DOHH2 (cell line): ENCODE results near the gene PYGO2.

Experiments
- H3F3A ChIP-seq: fragments of 200-600 bp; sonication (generic), shearing (Covaris generic); 2 replicates; pipeline ENCODE4 v1.6.0; 2016; ENCODE audit warnings: antibody characterized with exemption, mild to moderate bottlenecking; ENCODE audit not compliant: control insufficient read depth, insufficient read depth
- H3K27ac ChIP-seq: fragments of 200-600 bp; sonication (generic); 2 replicates; pipeline ENCODE4 v1.5.1; 2014; ENCODE audit warnings: low read depth, mild to moderate bottlenecking, low read length, moderate library complexity
- H3K27me3 ChIP-seq: fragments of 200-600 bp; sonication (generic); 2 replicates; pipeline ENCODE4 v1.6.1; 2014; ENCODE audit warnings: mild to moderate bottlenecking, low read length, mixed read lengths; ENCODE audit not compliant: control insufficient read depth
- H3K36me3 ChIP-seq: fragments of 200-600 bp; sonication (generic); 2 replicates; pipeline ENCODE4 v1.6.1; 2014; ENCODE audit warnings: mild to moderate bottlenecking, low read length, moderate library complexity, mixed read lengths; ENCODE audit not compliant: control insufficient read depth
- H3K4me1 ChIP-seq: fragments of 200-600 bp; sonication (generic); 2 replicates; pipeline ENCODE4 v1.6.1; 2014; ENCODE audit warnings: mild to moderate bottlenecking, low read length, mixed read lengths; ENCODE audit not compliant: control insufficient read depth
- H3K4me2 ChIP-seq: fragments of 200-600 bp; sonication (generic); 2 replicates; pipeline ENCODE4 v1.6.0; 2014; ENCODE audit warnings: mild to moderate bottlenecking, low read length, moderate library complexity
- H3K4me3 ChIP-seq: fragments of 200-600 bp; sonication (generic); 2 replicates; pipeline ENCODE4 v1.5.1; 2014; ENCODE audit warnings: mild to moderate bottlenecking, low read length, mixed read lengths
- H3K79me2 ChIP-seq: fragments of 200-600 bp; sonication (generic); 2 replicates; pipeline ENCODE4 v1.6.1; 2014; ENCODE audit warnings: mild to moderate bottlenecking, low read length, mixed read lengths; ENCODE audit not compliant: control insufficient read depth
- H3K9me2 ChIP-seq: fragments of 200-600 bp; sonication (generic); replicated peaks from 2 replicates; pipeline ENCODE4 v1.6.1; 2014; ENCODE audit warnings: mild to moderate bottlenecking, low read length, mixed read lengths; ENCODE audit not compliant: control insufficient read depth
- H3K9me3 ChIP-seq: fragments of 200-600 bp; sonication (generic); 2 replicates; pipeline ENCODE4 v1.6.1; 2014; ENCODE audit warnings: antibody characterized with exemption, low read length, mixed read lengths; ENCODE audit not compliant: control insufficient read depth, insufficient read depth
- H4K20me1 ChIP-seq: fragments of 200-600 bp; sonication (generic); 2 replicates; pipeline ENCODE4 v1.6.0; 2014; ENCODE audit warnings: low read depth, mild to moderate bottlenecking, antibody characterized with exemption, low read length, moderate library complexity; ENCODE audit not compliant: control insufficient read depth, insufficient read depth
- CTCF ChIP-seq: fragments of 200-600 bp; sonication (generic); IDR thresholded peaks from one replicate; pipeline ENCODE4 v1.5.1; 2014; ENCODE audit warnings: antibody characterized with exemption, mild to moderate bottlenecking, low read depth, low read length; ENCODE audit not compliant: poor library complexity, severe bottlenecking
- EZH2phosphoT487 ChIP-seq: fragments of 200-600 bp; sonication (generic); IDR thresholded peaks from 2 replicates; pipeline ENCODE4 v1.6.1; 2017; ENCODE audit warnings: borderline replicate concordance, mild to moderate bottlenecking, antibody characterized with exemption, low read length, moderate library complexity, mixed read lengths

The PYGO2 gene

GRCh38 chr1:154963643-154964042 lies 2.1 kb upstream of the PYGO2 start:
- Histone ChIP-seq H3K27me3 (no peaks in the 10 kb centered on the region), H3K4me3 (0 out of 2 replicates have a peak overlapping the region, but pooled peaks have one; percentile 80), H3K4me1 (peaks cover 20% of the 10 kb centered on the region), H3K79me2 (peaks cover 47% of the 10 kb centered on the region), H3K36me3 (peaks cover 79% of the 10 kb centered on the region), H3K9me2 (no peaks in the 10 kb centered on the region), H4K20me1 (no peaks in the 10 kb centered on the region), H3K9me3 (no peaks in the 10 kb centered on the region), H3F3A (0 out of 2 replicates have a peak, but pooled peaks cover 5% of the 10 kb centered on the region), H3K4me2 (peak overlapping the region; percentile 81; the same call in 1 of the 2 replicates), H3K27ac (no peak overlapping the region)
- TF ChIP-seq CTCF (no peak), EZH2phosphoT487 (no peak)

GRCh38 chr1:154962795-154963330 lies 1.3 kb upstream of the PYGO2 start:
- no peaks in the 10 kb centered on the region for H3K9me3 ChIP-seq
- no peaks in the 10 kb centered on the region for H4K20me1 ChIP-seq
- H3F3A ChIP-seq = 0 out of 2 replicates have a peak, but pooled peaks cover 5% of the 10 kb centered on the region
- TF ChIP-seq CTCF = no peak
- no peak for TF ChIP-seq EZH2phosphoT487
- peaks cover 20% of the 10 kb centered on the region for H3K4me1 ChIP-seq
- no peaks in the 10 kb centered on the region for H3K9me2 ChIP-seq
- H3K4me2 ChIP-seq = peak overlapping the region; percentile 81
- H3K79me2 ChIP-seq = peaks cover 51% of the 10 kb centered on the region
- no peaks in the 10 kb centered on the region for H3K27me3 ChIP-seq
- H3K4me3 ChIP-seq = peak overlapping the region; percentile 80
- peak overlapping the region; percentile 71 for H3K27ac ChIP-seq
- H3K36me3 ChIP-seq = peaks cover 79% of the 10 kb centered on the region

- Histone ChIP-seq H3K27ac (peak overlapping the region; percentile 71), H3F3A (0 out of 2 replicates have a peak, but pooled peaks cover 5% of the 10 kb centered on the region), H3K36me3 (peaks cover 75% of the 10 kb centered on the region), H3K4me3 (peak overlapping the region; percentile 80), H3K79me2 (peaks cover 51% of the 10 kb centered on the region), H4K20me1 (no peaks in the 10 kb centered on the region), H3K9me3 (no peaks in the 10 kb centered on the region), H3K4me1 (peaks cover 20% of the 10 kb centered on the region), H3K4me2 (peak overlapping the region; percentile 81), H3K27me3 (no peaks in the 10 kb centered on the region), H3K9me2 (no peaks in the 10 kb centered on the region)
- TF ChIP-seq CTCF (no peak), EZH2phosphoT487 (no peak)
Observed at GRCh38 chr1:154962156-154962749, 671 bp upstream of the PYGO2 start.
